Activated CD4-positive, CD25-positive, alpha-beta regulatory T cell treated with anti-CD3 and anti-CD28 coated beads, Interleukin-2, amount 50 U/mL, for 24 hours (primary cell): ENCODE measurements around the gene YIPF1.

ENCODE experiments used
- ATAC-seq, 2 donors: fragments of 150-1000 bp; cut with Tn5 transposase; one replicate each; pipeline ENCODE4 v1.10.0; 2021; ENCODE audit warnings: mild to moderate bottlenecking in 1 of 2, moderate library complexity in 1 of 2

Gene YIPF1

DNA sequence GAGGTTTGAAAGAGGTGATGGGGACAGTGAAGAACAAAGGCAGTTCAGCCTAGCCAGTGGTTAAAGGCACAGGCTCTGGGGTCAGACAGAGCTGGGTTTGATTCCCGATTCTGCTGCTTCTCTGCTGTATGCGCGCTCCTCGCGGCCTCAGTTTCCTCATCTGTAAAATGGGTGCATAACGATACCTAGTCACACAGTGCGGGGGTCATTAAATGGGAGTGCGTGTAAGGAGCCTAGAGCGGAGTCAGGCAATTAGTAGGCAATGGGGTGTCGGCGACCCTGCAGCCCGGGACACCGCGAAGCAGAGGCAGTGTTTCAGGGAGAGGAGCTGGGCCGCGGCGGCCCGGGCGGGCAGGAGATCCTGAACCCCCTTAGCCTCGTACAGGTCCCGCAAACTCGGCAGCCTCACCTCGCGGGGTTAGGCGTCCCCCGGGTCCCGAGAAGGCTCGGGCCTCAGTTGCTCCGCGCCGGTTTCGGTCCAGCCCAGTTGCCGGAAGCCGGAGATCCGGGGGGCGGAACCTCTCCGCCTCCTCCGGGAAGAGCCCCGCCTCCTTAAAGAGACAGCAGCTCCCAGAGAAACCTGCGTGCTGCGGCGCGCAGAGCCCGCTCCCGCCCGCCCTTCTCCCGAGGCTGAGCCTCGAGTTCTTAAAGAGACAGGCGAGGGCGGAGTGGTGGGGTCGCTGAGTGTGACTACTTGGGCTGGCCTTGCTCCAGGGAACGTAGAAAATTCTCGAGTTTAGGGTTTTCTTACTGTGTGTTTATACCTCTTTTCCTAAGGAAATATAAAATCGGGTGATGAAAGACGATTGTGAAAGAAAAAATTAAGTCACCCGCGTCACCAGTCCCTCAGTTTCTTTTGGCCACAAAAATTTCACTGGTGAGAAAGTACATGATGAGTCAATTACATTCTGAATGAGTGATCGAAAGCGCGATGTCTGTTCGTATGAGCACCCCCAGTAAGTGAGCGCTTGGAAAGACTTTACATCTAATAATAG is at the start of gene YIPF1:
Gene YIPF1 (minus strand): TSS at position 494 of the 995 bp plus-strand sequence. CDS start 860 bp downstream, outside the sequence.
- peak; percentile 86 for ATAC-seq

DNA sequence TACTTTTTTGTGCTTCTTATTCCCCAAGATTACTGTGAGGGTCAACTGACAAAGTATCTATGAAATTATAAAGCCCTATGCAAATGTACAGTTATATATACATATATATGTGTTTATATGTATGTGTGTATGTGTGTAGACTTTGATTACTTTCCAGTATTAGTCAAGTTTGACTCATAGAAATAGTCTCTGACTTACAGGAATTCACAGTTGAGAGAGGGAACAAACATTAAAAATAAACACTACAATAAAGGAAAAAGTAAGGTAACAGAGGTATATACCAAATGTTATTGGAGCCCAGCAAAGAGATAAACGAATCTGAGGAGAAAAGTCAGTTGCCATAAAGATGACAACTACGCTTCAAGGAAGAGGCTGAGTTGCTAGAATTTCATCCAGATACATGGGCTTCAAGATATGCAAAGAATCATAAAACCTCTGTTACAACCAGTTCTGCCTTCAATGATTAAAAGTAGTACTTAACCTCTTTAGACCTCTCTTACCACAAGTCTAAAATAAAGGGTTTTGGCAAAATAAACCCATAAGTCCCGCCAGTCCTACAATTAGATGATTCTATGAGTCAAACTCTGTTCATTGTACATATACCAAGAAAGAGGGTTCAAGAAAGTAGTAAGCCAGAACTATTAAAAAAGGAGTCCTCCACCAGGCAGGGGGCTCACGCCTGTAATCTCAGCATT is 48.7 kb upstream of the YIPF1 start:
- ATAC-seq: no peak

DNA sequence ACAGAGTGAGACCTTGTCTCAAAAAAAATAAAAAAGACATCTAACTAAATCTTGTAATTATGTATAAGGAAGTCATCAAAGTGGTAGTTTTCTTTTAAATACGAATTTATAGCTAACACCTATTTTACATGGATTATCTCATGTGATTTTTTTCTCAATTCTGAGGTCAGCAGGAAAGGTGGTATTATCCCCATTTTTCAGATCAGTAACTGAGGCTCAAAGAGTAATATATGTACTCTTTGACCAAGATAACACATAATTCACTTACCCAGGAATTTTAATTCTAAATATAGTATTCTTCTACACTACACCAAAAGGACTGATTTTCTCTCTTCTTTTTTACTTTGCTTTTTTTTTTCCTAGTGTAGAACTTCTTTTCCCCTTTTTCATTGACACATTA is 46.8 kb upstream of the YIPF1 start:
- no peak for ATAC-seq

DNA sequence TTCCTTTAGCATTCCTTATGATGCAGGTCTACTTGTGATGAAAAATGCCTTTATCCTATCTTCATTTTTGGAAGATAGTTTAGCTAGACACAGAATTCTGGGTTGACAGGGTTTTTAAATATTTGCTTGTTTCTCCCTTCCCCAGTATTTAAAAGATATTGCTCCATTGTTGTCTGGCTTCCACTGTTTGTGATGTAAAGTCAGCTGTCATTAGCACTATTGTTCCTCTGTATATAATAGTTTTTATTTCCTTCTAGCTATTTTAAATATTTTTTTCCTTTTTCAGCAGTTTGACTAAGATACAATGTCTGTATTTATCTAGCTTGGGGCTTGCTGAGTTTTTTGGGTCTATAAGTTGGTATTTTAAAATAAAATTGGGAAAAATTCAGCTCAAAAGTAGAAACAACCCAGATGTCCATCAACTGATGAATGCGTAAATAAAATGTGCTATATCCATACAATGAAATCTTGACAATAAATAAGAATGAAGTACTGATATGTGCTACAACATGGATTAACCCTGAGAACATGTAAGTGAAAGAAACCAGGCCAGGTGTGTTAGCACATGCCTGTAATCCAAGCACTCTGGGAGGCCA is 44.7 kb upstream of the YIPF1 start:
- no peak for ATAC-seq

DNA sequence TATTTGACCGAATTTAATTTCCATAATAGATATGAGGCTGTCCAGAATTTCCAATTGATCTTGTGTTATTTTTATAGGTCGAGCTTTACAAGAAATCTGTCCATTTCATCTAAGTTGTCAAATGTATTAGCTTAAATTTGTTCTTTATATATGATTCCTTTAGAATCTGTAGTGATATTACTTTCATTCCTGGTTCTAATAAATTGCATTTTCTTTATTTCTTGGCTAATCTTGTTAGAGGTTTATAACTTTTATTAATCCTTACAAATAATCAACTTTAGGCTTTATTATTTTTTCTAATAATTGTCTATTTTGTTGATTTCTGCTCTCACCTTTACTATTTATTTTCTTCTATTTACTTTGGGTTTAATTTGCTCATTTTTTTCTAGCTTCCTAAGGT is 41.9 kb upstream of the YIPF1 start:
- ATAC-seq: no peak

DNA sequence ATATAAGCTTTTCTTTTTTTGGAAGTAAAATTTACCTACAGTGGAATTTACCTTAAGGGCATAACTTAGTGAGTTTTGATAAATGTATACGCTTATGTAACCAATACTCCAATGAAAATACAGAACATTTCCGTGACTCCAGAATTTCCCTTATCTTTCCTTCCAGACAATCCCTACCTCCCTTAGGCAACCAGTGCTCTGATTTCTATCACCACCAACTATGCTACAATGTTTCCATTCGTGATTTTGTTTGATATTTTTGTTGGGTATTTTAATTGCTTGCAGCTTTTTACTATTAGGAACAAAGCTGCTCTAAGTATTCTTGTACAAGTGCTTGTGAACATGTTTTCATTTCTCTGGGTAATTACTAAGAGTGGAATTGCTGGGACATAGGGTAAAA is 41.3 kb upstream of the YIPF1 start:
- no peak for ATAC-seq

DNA sequence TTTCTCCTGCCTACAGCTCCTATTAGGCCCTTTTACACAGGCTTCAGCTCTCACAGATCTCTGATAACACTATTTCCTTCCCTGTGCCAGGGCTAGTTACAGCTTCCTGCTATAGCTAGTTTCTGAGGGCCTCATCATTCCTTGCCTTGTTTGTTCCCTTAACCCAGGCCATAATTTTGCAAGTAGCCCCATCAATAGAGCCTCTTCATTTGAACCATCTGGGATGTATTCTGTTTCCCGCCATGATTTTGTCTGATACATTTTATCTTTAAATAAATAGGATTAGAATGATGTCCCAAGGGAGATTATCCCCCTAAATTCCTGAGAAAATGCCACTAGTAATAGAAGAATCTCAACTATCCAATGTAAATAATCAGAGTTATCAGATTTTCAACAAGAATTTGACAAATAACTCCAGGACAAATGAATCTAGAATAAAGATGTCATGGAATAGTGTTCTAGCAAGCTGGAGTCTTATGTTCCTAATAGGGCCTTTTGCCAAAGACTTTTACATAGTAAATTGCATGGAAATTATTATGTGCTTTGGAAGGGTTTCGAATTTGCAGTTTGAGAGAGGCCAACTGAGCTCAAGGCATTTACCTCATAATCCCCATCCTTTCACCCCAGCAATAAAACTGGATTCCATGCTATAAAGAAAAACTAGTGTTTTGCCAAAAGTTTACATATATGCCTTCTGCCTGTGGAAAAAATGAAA is 39.8 kb upstream of the YIPF1 start:
- no peak for ATAC-seq

DNA sequence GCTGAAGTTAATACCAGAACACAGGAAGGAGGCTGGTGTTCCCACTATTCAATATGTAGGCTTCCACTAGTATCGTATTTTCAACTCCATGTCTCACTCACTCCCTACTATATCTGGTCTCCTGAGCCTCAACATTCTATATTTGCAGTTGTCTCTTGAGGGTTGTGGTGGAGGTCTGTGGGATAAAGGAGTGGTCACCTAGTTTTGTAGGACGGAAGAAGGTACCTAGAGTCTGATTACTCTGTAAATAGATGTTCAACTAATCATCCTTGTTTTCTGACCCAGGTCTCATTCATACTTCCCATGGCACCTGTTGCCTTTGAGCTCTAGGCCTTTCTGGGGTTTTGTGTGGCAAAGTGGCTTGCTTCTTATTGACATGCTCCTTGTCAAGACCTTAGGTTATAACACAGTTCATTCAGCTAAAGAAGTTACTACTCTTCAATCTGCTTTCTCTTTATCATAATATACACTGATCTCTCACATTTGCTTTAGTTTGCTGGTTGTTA is 37.8 kb upstream of the YIPF1 start:
- ATAC-seq: no peak

DNA sequence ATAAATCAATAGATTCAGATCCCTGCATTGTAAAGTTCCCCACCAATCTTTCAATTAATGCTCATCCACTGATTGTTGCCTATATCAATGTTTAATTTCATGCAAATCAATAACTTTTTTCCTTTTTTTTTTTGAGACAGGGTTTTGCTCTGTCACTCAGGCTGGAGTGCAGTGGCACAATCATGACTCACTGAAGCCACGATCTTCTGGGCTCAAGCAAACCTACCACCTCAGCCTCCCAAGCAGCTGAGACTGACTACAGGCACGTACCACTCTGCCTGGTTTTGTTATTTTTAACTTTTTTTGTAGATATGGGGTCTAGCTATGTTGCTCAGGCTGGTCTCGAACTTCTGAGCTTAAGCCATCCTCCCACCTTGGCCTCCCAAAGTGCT is 30.1 kb upstream of the YIPF1 start:
- peak; percentile 55 to 77 for ATAC-seq

DNA sequence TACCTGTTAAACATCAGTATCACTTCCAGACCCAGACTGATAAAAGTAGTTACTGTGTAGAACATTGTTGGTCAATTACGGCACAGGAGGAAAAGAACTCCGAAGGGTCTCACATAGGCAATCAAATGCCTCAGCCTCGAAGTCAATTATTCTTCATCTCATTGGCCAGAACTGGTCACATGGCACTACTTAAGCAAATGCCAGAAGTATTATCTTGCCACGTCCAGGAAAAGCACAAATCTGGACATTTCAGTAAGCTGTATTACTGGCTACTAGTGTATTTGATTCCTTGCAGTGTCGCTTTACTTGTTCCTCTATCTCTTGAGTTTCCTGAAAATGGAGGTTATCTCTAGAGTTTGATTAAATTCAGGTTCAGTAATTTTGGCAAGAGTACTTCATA is 28.7 kb upstream of the YIPF1 start:
- no peak for ATAC-seq

DNA sequence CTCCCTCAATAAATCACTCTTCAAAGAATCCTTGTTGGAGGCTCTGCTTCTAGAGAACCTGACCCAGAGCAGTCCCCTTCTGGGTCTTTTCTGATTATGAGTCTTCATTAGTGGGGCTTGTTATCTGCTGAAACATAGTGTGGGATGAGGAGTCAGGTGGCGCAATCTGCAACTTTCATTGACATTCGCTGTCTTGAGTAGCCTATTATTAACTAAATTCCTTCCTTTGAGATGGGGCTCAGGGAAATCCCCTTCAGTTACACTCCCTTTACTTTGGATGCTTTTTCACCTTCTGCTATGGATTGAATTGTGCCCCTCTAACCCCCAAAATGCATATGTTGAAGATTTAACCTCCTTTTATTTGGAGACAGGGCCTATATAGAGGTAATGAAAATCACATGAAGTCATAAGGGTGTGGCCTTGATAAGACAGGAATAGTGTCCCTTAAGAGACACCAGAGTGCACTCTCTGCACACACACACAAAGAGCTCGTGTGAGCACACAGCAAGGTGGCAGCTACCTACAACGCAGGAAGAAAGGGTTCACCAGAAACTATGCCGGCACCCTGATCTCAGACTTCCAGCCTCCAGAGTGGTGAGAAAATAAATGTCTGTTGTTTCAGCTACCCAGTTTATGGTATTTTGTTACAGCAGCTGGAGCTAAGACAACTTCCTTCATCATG is 23.9 kb upstream of the YIPF1 start:
- ATAC-seq: no peak

DNA sequence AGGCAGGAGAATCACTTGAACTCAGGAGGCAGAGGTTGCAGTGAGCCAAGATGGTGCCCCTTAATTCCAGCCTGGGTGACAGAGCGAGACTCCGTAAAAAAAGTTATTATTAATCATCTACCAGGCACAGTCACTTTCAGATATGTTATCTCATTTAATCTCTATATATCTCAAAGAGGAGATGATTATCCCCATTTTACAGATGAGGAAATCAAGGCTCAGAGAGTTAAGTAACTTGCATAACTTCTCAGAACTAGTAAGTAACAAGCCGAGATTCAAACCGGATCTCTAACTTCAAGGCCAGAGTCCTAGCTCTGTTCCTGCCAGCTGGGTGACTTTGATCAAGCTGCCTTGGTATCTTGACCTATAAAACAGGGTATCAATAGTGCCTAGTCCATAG is 21.8 kb upstream of the YIPF1 start:
- ATAC-seq: no peak

DNA sequence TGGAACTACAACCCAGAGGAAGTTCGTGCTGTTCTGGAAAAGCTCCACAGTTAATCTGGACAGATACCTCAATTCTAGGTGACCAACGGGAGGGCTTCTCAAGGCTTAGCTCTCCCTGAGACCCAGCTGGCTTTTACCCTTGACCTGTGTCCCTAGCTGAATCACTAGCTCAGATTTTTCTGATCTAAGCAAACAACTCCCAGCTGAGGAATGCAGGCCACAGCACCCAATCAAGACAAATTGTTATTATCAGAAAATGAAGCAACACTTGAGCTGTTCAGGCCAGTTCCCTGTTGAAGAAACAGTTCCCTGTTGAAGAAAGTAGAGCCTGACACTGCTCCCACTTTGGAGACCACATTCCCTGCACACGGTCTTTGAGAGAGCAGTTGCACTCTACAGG is 20.3 kb upstream of the YIPF1 start:
- no peak for ATAC-seq

DNA sequence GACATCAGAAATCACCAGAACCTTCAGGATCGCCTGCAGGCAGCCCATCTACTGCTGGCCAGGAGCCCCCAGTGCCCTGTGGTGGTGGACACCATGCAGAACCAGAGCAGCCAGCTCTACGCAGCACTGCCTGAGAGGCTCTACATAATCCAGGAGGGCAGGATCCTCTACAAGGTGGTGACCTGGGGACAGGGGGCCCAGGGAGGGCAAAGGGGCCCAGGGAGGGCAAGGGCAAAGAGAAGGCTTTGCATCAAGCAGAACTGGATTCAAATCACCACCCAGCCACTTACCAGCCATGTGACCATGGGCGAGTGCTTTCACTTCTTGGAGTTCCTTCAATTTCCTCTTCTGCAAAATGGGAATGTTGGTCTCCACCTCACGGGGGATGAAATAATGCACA is 16.5 kb upstream of the YIPF1 start:
- ATAC-seq: no peak

DNA sequence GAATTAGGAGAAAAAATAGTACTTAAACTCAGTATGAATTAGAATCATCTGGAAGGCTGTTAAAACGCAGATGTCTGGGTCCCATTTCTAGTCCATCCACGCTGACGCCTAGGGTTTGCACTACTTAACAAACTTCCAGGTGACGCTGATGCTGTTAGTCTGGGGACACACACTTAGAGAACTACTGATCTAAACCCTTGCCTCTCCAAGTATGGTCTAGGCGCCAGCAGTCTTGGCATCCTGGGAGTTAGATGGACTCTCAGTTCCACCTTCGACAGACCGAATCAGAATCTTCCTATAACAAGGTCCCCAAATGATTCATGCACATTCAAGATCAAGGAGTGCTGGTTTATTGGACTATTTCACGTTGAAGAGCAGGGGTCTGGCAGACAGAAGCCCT is 15.9 kb upstream of the YIPF1 start:
- ATAC-seq: no peak

DNA sequence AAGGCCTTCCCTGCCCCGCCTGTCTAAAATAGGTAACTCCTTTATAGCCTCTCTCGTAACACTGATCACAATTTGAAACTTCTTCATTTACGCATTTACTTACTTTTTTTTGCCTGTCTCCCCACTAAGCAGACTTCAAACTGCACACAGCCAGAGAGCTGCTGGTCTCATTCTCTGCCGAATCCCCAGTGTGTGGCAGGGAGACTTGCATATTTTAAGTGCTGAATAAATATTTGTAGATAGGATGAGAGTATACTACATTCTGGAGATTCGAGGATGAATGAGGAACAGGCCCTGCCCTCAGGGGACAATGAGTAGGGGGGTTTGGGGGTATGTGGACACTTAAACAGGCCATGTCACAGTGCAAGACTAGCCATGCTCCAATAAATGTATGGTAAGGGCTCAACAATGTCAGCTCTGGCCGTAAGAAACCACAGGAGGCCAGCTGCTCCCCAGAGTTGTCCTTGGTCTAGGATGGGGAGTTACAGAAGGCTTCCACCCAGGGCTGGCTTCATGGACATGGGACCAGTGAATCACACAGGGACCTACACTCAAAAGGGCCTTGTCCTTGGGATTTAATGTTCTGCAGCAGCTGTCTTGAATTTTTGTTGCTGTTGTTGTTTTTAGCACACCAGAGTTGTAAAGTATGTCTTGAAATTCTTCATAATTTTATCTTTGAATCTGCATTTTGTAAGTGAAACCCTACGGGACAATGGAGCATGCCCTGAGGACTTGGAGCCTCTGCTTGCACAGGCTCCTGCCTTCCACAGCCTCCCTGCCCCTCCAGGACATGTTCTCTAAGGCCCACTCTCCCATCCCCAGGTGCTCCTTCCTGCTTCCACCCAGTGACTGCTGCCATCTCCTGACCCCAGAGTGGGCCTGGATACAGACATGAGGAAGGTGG is 12.9 kb upstream of the YIPF1 start:
- no peak for ATAC-seq

DNA sequence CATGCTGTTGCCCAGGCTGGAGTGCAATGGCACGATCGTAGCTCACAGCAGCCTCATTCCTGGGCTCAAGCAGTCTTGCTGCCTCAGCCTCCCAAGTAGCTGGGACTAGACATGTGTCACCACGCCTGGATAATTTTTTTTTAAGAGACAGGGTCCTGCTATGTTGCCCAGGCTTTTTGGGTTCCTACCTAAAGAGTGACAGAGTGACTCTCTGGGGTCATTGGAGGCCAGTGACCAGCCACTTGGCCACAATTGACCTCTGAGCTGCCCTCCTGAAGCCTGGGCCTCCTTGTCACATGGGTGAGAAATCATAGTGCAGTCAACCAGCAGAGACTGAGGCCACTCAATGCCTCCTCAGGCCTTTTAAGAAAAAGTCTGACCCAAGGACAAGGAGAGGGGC is 10.1 kb upstream of the YIPF1 start:
- no peak for ATAC-seq

DNA sequence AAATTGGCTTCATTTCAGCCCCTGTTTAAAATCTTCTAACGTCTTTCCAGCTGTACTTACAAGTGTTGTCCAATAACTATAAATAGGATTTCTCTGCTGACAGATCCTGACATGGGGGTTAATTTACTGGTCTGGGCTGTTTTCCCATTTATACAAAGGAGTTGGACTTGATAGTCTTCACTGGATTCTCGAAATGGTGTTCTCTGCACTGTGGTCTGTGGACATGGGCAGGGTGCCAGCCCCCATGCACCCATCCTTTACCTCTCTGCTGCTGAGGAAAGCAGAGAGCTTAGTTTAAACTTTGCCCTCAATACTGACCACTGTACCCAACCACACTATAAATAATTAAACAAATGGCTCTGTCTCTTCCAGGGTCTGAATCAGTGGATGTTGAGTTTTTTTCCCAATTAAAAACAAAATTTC is 9.6 kb upstream of the YIPF1 start:
- ATAC-seq: no peak

DNA sequence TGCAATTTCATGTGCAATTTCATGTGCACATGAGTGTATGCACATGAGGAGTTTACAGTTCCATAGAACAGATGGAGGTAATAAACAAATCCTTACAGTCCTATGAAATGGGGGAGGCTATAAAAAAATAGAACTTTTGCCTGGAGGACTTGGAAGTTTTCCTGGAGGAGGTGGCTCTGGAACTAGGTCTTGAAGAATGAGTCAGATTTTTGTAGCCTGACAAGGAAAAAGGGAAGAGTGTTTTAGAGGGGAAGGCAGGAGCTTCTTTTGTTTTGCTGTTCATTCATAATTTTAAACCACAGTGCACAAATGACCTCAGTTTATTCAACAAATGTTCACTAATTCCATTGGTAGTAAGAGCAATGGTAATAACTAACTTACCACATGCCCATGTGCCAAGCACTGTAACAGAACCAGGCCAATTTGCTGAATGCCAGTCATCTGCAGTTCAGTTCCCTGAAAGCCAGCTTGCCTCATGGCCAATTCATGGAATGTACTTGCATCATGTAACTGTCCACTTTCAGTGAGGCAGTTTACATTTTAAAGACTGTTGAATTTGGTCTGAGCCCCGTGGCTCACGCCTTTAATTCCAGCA is 7.1 kb upstream of the YIPF1 start:
- no peak for ATAC-seq

DNA sequence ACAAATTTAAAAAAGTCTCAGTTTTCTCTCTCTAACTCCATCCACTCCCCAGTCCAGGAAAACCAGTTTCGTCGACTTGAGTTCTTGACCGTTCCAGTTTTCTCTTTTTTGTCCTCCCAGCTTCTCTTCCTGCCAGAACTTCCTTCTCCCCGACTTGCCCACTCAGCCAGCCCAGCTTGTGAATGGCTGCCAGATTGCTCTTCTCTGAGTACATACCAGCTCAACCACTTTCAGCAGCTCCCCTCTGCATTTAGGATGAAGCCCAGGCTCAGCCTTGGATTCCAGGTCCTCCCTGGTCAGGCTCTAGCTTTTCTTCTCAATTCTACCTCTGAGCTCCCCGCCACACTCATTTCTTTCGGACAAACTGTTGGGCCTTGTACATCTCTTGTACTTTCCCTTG is 5.8 kb upstream of the YIPF1 start:
- no peak for ATAC-seq

DNA sequence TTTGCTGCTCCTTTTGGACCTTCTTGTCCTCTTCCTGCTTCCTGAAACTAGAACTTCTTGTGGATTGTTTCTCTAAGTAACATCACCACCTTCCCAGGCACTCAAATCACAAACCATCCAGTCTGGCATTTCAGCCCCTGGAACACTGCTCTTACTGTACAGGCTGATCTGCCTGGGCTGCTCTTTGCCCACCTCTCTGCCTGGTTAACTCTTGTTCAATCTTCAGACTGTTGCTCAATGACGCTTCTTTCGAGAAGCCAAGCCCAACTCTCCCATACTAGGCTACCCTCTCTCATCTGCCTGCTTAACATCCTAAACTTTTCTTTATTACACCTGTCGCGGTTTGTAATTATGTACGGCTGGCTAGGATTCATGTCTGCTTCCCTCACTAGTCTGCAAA is 5.0 kb upstream of the YIPF1 start:
- no peak for ATAC-seq
